Epithelial cell of proximal tubule (primary cell): Measurements from ENCODE around the gene EVI5L. TPM values are rescaled to one million over a fixed set of nuclear protein-coding genes. Genes with fewer than 3 reads are reported as not detected.

Experiments
- DNase-seq: peaks from one replicate; pipeline ENCODE4 v3.0.0-alpha.2; 2011; ENCODE audit warnings: low read depth
- H3K4me3 ChIP-seq: 2 replicates; pipeline ENCODE4 v1.5.1; 2011; ENCODE audit warnings: low read depth, mild to moderate bottlenecking, low read length
- total RNA-seq: library from RNA; depleted of rRNA; stranded (reverse); fragments of >200 nt; gene quantifications from 2 replicates; pipeline ENCODE4 v1.2.3, GENCODE V29; 2015
- TF ChIP-seq, protein P1 (sequence below): conservative IDR thresholded peaks from 2 replicates; pipeline ENCODE4 v1.5.1; 2012; ENCODE audit warnings: low read depth, mild to moderate bottlenecking, low read length

Gene EVI5L
- total RNA-seq, 1 donor from 2014 or later = 9.3 TPM

DNA sequence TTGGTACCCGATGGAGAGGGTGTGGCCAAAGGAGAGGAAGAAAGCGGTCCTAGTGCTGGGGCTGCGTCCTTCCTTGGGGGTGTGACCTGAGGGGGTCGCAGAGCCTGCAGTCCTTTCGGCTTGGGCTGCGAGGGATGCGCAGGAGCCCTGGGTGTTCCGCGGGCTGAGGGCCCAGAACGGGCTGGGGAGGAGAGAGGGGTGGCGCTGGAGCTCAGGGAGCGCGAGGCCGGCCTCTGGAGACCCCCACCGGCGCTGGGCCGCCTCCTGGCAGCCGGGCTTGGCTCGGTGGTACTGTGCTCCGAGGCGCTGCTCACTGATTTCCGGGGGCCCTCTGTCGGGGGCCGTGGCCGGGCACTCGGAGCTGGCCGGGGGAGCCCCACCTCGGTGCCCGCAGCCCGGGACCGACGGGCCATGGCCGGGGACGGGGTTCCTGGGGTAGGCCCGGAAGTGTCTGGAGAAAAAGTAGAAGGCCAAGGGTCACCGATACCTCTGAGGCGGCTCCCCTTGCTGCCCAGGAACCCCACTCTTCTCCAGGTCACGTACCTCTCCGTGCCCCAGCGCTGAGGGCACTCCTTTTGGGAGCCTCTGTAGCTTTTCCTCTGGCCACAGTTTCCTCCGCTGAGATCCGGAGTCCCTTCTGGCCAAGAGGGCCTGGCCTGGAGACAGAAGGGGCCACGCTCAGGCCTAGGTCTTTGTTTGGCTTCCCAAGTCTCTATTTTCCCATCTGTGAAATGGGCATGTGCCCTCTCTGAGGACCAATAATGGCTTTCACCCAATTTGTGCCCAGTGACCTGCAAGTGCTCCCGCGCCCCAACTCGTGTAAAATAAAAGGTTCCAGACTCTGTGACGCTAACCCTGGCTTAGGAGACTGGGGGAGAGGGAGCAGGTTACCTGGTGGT is 42.5 kb downstream of the EVI5L start:
- no peak for DNase-seq
- TF ChIP-seq, protein P1, sequence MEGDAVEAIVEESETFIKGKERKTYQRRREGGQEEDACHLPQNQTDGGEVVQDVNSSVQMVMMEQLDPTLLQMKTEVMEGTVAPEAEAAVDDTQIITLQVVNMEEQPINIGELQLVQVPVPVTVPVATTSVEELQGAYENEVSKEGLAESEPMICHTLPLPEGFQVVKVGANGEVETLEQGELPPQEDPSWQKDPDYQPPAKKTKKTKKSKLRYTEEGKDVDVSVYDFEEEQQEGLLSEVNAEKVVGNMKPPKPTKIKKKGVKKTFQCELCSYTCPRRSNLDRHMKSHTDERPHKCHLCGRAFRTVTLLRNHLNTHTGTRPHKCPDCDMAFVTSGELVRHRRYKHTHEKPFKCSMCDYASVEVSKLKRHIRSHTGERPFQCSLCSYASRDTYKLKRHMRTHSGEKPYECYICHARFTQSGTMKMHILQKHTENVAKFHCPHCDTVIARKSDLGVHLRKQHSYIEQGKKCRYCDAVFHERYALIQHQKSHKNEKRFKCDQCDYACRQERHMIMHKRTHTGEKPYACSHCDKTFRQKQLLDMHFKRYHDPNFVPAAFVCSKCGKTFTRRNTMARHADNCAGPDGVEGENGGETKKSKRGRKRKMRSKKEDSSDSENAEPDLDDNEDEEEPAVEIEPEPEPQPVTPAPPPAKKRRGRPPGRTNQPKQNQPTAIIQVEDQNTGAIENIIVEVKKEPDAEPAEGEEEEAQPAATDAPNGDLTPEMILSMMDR = no peak
- no peak overlapping the region for H3K4me3 ChIP-seq

DNA sequence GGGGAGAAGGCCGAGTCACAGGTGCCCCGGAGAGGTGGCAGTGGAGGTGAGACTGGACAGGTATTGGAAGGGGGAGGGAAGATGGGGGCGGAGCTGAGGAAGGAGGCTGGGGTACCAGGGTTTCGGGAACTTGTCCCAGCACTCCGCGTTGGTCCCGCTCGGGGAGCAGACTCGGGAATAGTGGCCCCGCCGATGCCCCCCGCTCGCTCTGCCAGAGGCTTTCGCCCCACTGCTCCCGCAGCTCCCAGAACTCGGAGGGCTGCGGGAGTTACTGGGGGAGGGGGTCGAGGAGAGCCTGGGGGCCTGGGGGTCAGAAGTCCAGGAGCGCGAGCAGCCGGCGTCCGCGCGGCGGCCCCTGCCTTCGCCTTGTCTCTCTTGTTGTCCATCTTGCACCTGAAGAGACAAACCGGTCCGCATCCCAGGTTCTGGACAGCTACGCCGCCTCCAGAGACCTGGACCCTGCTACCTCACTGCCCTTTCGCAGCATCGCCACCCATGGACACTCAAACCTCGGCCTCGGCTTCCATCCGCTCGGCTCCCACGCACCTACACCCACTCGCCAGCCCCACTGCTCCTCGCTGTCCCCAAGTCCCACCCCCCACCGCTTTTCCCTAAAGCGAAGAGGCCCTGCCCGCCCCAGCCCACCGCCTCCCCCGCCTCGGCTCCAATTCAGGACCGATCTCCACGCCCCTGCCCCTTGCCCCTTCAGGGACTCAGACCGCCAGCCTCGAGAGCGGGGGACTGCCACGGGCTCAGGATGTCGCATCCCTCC is 43.5 kb downstream of the EVI5L start:
- no peak for DNase-seq
- peak overlapping the region; percentile 62 for H3K4me3 ChIP-seq
- TF ChIP-seq, protein P1 = no peak

GRCh38 chr19:7874076-7874896 is 44.3 kb downstream of the EVI5L start, which contains the start of gene PRR36:
Gene PRR36 (minus strand): TSS chr19:7874390. CDS start chr19:7873689, 701 bp downstream.
- no peak for DNase-seq
- H3K4me3 ChIP-seq = peak within 1 kb of the TSS; percentile 62
- TF ChIP-seq, protein P1 = no peak

GRCh38 chr19:7874897-7875273 is 44.9 kb downstream of the EVI5L start:
- peak overlapping the region; percentile 62 for H3K4me3 ChIP-seq
- TF ChIP-seq, protein P1 = no peak
- DNase-seq = no peak

DNA sequence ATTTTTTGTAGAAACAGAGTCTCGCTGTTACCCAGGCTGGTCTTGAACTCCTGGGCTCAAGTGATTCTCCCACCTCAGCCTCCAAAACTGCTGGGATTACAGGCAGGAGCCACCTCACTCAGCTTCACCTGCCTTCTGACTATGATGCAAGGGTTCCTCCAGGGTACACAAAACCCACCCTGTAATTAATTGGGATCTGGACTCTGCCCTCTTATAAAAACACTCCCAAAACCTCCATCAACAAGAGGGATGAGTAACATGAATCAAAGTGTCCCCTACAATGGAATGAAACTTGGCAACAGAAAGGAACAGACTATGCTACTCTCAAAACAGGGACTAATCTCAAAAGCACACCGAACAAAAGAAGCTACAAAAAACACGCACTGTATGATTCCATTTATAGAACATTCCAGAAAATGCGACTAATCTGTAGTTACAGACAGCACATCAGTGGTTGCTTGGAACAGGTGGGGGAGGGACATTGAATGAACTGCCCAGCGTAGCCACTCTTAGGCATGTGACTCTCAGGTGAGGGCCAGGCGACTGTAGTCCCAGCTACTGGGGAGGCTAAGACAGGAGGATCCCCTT is 47.3 kb downstream of the EVI5L start:
- no peak overlapping the region for H3K4me3 ChIP-seq
- no peak for DNase-seq
- TF ChIP-seq, protein P1 = no peak

DNA sequence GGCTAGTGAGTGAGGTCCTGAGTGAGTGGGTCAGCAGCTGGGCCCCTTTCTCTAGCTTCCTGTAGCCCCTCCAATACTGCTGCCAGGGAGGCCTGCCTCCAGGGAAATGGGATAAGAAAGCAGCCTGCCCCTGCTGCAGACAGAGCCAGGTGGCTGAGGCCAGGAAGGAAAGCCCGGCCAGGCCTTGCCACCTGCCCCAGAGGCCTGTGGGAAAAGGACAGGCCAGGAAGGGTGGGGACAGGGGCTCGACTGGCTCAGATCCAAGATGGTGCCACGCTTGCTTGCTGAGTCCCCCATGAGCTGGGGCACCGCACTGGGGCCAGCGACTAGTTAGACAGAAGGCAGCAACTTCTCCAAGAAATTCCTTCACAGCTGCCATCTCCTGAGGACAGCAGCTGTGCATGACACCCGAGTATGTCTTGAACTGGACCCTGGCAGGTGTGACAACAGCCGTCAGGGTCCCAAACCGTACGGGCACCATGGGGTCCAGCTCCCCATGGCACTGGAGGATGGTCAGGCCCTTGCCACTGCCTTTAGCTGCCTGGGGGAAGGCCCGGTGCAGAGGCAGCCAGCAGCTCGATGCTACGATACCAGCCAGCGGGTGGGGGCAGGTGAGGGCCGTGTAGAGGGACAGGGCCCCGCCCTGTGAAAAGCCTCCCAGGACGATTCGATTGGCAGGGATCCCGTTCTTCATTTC is 49.2 kb downstream of the EVI5L start:
- TF ChIP-seq, protein P1 = no peak
- no peak for DNase-seq
- H3K4me3 ChIP-seq = no peak overlapping the region
